ENCODE data around the gene ABCB1. TPM values are rescaled to one million over a fixed set of nuclear protein-coding genes. Genes with fewer than 3 reads are reported as not detected.

Gene ABCB1
- total and polyA plus RNA-seq, 2 donors (not counting 3 experiments of a cell fraction or from before 2014, with no cell fraction given), result 7.1 to 7.5 TPM

- Histone ChIP-seq H3K9ac (replicated peaks; ENCODE audit: extremely low read depth, insufficient read depth, low read length) (no peak overlapping the region), H3K4me3 (replicated peaks in 1 of 3; ENCODE audit: insufficient read depth in 1 of 3, low read depth in 1 of 3, low read length in 3 of 3) (no peak overlapping the region), H3K79me2 (ENCODE audit: control insufficient read depth, insufficient read depth, low read length) (no peaks in the 10 kb centered on the region), H3K4me2 (ENCODE audit: insufficient read depth, low read length) (no peak overlapping the region), H3K9me1 (replicated peaks; ENCODE audit: control insufficient read depth, extremely low read depth, insufficient read depth, low read length) (no peaks in the 10 kb centered on the region), H3K27me3 (ENCODE audit: control insufficient read depth in 2 of 2, insufficient read depth in 2 of 2, low read length in 2 of 2) (peaks cover 0 to 2% of the 10 kb centered on the region in 2 experiments), H3K36me3 (ENCODE audit: control insufficient read depth in 2 of 2, extremely low read depth in 1 of 2, insufficient read depth in 2 of 2, low read length in 2 of 2) (no peaks in the 10 kb centered on the region), H4K20me1 (replicated peaks; ENCODE audit: control insufficient read depth, extremely low read depth, insufficient read depth, low read length) (no peaks in the 10 kb centered on the region), H3K9me3 (replicated peaks; ENCODE audit: control insufficient read depth, insufficient read depth, low read length) (no peaks in the 10 kb centered on the region), H3K27ac (ENCODE audit: insufficient read depth, low read depth, low read length) (no peak overlapping the region), H3K4me1 (ENCODE audit: control insufficient read depth, extremely low read depth, insufficient read depth, low read length) (no peaks in the 10 kb centered on the region), H2AFZ (ENCODE audit: low read depth, low read length) (no peak overlapping the region)
- TF ChIP-seq EZH2 (IDR thresholded peaks at IDR 0.05; ENCODE audit: borderline replicate concordance, low read depth, low read length, severe bottlenecking) (no peak), POLR2AphosphoS5 (IDR thresholded peaks at IDR 0.05; ENCODE audit: insufficient read depth, low read depth, low read length) (no peak), JUN (IDR thresholded peaks at IDR 0.05; ENCODE audit: borderline replicate concordance, insufficient read depth, insufficient read length, low read depth) (no peak), CTCF (IDR thresholded peaks at IDR 0.05; ENCODE audit: extremely low read depth in 1 of 2, insufficient read depth in 1 of 2, low read depth in 1 of 2, low read length in 2 of 2) (no peak), MAX (IDR thresholded peaks at IDR 0.05; ENCODE audit: insufficient read depth, insufficient read length) (no peak), POLR2A (IDR thresholded peaks at IDR 0.05; ENCODE audit: low read depth, low read length) (no peak), GATA2 (IDR thresholded peaks at IDR 0.05; ENCODE audit: insufficient read depth, insufficient read length, low read depth, low read length) (no peak), MYC (IDR thresholded peaks at IDR 0.05; ENCODE audit: low read depth, low read length) (no peak), FOS (IDR thresholded peaks at IDR 0.05; ENCODE audit: borderline replicate concordance, insufficient read depth, low read length) (no peak)
- ChIA-PET CTCF (no interaction called here), POLR2A (no interaction called here)
- no peak for FAIRE-seq
- no TSS peak for BruUV-seq (replicated peaks)
- dilution Hi-C loops (cut with MboI; ENCODE audit: extremely low pct_ligation_motif_present, low sequenced_read_pairs) (no loop called here), intact Hi-C loops (cut with micrococcal nuclease) (no loop called here)
- no peak for DNase-seq (ENCODE audit: low read depth, low spot score)
Measured at GRCh38 chr7:87497482-87497881, 103.2 kb downstream of the ABCB1 start.
